DOHH2 (cell line): ENCODE measurements around the gene PRSS12.

Experiments
- H3F3A ChIP-seq: fragments of 200-600 bp; sonication (generic), shearing (Covaris generic); 2 replicates; pipeline ENCODE4 v1.6.0; 2016; ENCODE audit warnings: antibody characterized with exemption, mild to moderate bottlenecking; ENCODE audit not compliant: control insufficient read depth, insufficient read depth
- H3K27ac ChIP-seq: fragments of 200-600 bp; sonication (generic); 2 replicates; pipeline ENCODE4 v1.5.1; 2014; ENCODE audit warnings: low read depth, mild to moderate bottlenecking, low read length, moderate library complexity
- H3K27me3 ChIP-seq: fragments of 200-600 bp; sonication (generic); 2 replicates; pipeline ENCODE4 v1.6.1; 2014; ENCODE audit warnings: mild to moderate bottlenecking, low read length, mixed read lengths; ENCODE audit not compliant: control insufficient read depth
- H3K36me3 ChIP-seq: fragments of 200-600 bp; sonication (generic); 2 replicates; pipeline ENCODE4 v1.6.1; 2014; ENCODE audit warnings: mild to moderate bottlenecking, low read length, moderate library complexity, mixed read lengths; ENCODE audit not compliant: control insufficient read depth
- H3K4me1 ChIP-seq: fragments of 200-600 bp; sonication (generic); 2 replicates; pipeline ENCODE4 v1.6.1; 2014; ENCODE audit warnings: mild to moderate bottlenecking, low read length, mixed read lengths; ENCODE audit not compliant: control insufficient read depth
- H3K4me2 ChIP-seq: fragments of 200-600 bp; sonication (generic); 2 replicates; pipeline ENCODE4 v1.6.0; 2014; ENCODE audit warnings: mild to moderate bottlenecking, low read length, moderate library complexity
- H3K4me3 ChIP-seq: fragments of 200-600 bp; sonication (generic); 2 replicates; pipeline ENCODE4 v1.5.1; 2014; ENCODE audit warnings: mild to moderate bottlenecking, low read length, mixed read lengths
- H3K79me2 ChIP-seq: fragments of 200-600 bp; sonication (generic); 2 replicates; pipeline ENCODE4 v1.6.1; 2014; ENCODE audit warnings: mild to moderate bottlenecking, low read length, mixed read lengths; ENCODE audit not compliant: control insufficient read depth
- H3K9me2 ChIP-seq: fragments of 200-600 bp; sonication (generic); replicated peaks from 2 replicates; pipeline ENCODE4 v1.6.1; 2014; ENCODE audit warnings: mild to moderate bottlenecking, low read length, mixed read lengths; ENCODE audit not compliant: control insufficient read depth
- H3K9me3 ChIP-seq: fragments of 200-600 bp; sonication (generic); 2 replicates; pipeline ENCODE4 v1.6.1; 2014; ENCODE audit warnings: antibody characterized with exemption, low read length, mixed read lengths; ENCODE audit not compliant: control insufficient read depth, insufficient read depth
- H4K20me1 ChIP-seq: fragments of 200-600 bp; sonication (generic); 2 replicates; pipeline ENCODE4 v1.6.0; 2014; ENCODE audit warnings: low read depth, mild to moderate bottlenecking, antibody characterized with exemption, low read length, moderate library complexity; ENCODE audit not compliant: control insufficient read depth, insufficient read depth
- EZH2phosphoT487 ChIP-seq: fragments of 200-600 bp; sonication (generic); IDR thresholded peaks from 2 replicates; pipeline ENCODE4 v1.6.1; 2017; ENCODE audit warnings: borderline replicate concordance, mild to moderate bottlenecking, antibody characterized with exemption, low read length, moderate library complexity, mixed read lengths
- TF ChIP-seq, protein P1 (sequence below): fragments of 200-600 bp; sonication (generic); IDR thresholded peaks from one replicate; pipeline ENCODE4 v1.5.1; 2014; ENCODE audit warnings: antibody characterized with exemption, mild to moderate bottlenecking, low read depth, low read length; ENCODE audit not compliant: poor library complexity, severe bottlenecking

The PRSS12 gene

GRCh38 chr4:118356731-118357130 is 3.9 kb upstream of the PRSS12 start:
- no peaks in the 10 kb centered on the region for H3K9me2 ChIP-seq
- no peaks in the 10 kb centered on the region for H3K79me2 ChIP-seq
- no peaks in the 10 kb centered on the region for H3K36me3 ChIP-seq
- no peaks in the 10 kb centered on the region for H4K20me1 ChIP-seq
- no peaks in the 10 kb centered on the region for H3K9me3 ChIP-seq
- H3K4me2 ChIP-seq = no peak overlapping the region
- no peaks in the 10 kb centered on the region for H3K4me1 ChIP-seq
- no peak overlapping the region for H3K27ac ChIP-seq
- H3K27me3 ChIP-seq = peaks cover 3% of the 10 kb centered on the region; the same call in 1 of the 2 replicates
- TF ChIP-seq, protein P1, sequence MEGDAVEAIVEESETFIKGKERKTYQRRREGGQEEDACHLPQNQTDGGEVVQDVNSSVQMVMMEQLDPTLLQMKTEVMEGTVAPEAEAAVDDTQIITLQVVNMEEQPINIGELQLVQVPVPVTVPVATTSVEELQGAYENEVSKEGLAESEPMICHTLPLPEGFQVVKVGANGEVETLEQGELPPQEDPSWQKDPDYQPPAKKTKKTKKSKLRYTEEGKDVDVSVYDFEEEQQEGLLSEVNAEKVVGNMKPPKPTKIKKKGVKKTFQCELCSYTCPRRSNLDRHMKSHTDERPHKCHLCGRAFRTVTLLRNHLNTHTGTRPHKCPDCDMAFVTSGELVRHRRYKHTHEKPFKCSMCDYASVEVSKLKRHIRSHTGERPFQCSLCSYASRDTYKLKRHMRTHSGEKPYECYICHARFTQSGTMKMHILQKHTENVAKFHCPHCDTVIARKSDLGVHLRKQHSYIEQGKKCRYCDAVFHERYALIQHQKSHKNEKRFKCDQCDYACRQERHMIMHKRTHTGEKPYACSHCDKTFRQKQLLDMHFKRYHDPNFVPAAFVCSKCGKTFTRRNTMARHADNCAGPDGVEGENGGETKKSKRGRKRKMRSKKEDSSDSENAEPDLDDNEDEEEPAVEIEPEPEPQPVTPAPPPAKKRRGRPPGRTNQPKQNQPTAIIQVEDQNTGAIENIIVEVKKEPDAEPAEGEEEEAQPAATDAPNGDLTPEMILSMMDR = no peak
- no peak for TF ChIP-seq EZH2phosphoT487
- no peak overlapping the region for H3K4me3 ChIP-seq
- H3F3A ChIP-seq = no peaks in the 10 kb centered on the region

DNA sequence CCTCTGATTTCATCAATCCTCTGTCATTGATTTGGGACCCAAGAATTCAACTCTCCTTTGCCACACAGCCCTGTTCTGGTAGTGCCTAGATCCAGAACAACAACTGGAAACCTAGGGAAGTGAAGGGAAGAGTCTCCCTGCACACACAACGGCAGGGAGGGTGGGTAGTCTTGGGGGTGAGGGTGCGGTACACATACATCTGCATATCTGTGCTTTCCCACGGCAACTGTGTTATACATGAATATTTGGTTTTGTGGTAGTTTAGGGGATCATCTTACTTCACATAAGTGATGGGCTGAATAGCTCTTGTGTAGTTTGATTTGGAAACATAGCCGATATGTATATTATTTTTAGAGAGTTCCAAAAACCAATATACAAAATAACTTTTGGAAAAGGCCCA is 3.3 kb upstream of the PRSS12 start:
- H3K4me2 ChIP-seq = no peak overlapping the region
- H3K27me3 ChIP-seq = peaks cover 3% of the 10 kb centered on the region; the same call in 1 of the 2 replicates
- no peak overlapping the region for H3K4me3 ChIP-seq

DNA sequence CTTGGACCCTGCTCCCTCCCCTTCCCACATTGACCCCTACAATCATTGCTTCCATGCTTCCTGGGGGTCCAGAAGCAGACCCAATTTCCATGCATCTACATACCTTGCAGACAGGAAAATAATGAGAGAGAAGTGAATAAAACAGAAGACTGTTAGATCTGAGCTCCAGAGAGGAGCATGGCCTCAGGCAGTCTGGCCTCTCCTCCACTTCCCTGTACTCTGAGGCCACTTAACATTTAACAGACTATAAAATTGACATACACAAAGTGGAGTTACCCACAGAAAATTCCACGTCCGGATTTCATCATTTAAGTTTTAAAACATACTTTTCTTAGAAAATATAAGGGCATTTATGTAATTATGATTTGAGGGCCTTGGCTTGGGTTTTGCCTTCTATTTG is 2.1 kb upstream of the PRSS12 start:
- H3K4me2 ChIP-seq = no peak overlapping the region
- H3K9me2 ChIP-seq = no peaks in the 10 kb centered on the region
- no peaks in the 10 kb centered on the region for H3F3A ChIP-seq
- peaks cover 3% of the 10 kb centered on the region; the same call in 1 of the 2 replicates for H3K27me3 ChIP-seq
- no peak for TF ChIP-seq EZH2phosphoT487
- TF ChIP-seq, protein P1 = no peak
- H3K4me3 ChIP-seq = no peak overlapping the region
- H3K36me3 ChIP-seq = no peaks in the 10 kb centered on the region
- H3K79me2 ChIP-seq = no peaks in the 10 kb centered on the region
- H3K9me3 ChIP-seq = no peaks in the 10 kb centered on the region
- no peaks in the 10 kb centered on the region for H4K20me1 ChIP-seq
- H3K4me1 ChIP-seq = no peaks in the 10 kb centered on the region
- no peak overlapping the region for H3K27ac ChIP-seq

More for the DNA sequence above, 3.3 kb upstream of the PRSS12 start:
- H3K4me1 ChIP-seq = no peaks in the 10 kb centered on the region
- no peaks in the 10 kb centered on the region for H4K20me1 ChIP-seq
- H3K27ac ChIP-seq = no peak overlapping the region
- H3K36me3 ChIP-seq = no peaks in the 10 kb centered on the region
- no peak for TF ChIP-seq EZH2phosphoT487
- TF ChIP-seq, protein P1 = no peak
- no peaks in the 10 kb centered on the region for H3F3A ChIP-seq
- no peaks in the 10 kb centered on the region for H3K9me2 ChIP-seq
- no peaks in the 10 kb centered on the region for H3K79me2 ChIP-seq
- H3K9me3 ChIP-seq = no peaks in the 10 kb centered on the region
